A172 (cell line): ENCODE measurements around the gene ACTR5. TPM values are rescaled to one million over a fixed set of nuclear protein-coding genes. Genes with fewer than 3 reads are reported as not detected.
"Not testable (repeated sequence)": the region's sequence is repeated elsewhere in the genome, so short reads cannot be mapped to it uniquely, and the experiment has no call there.

ENCODE experiments used
- DNase-seq: peaks from one replicate; pipeline ENCODE4 v3.0.0-alpha.2; 2015; ENCODE audit warnings: low spot score
- total RNA-seq: library from RNA; depleted of rRNA; stranded (reverse); fragments of >200 nt; shearing (Covaris generic); gene quantifications from 2 replicates; pipeline ENCODE4 v1.2.3, GENCODE V29; 2014; rRNA removed

ACTR5 gene
- total RNA-seq, 1 experiment from 2014 or later = 9.4 TPM

- no peak for DNase-seq
These were observed 56.6 kb downstream of the ACTR5 start for GRCh38 chr20:38804682-38805501.

GRCh38 chr20:38805502-38805957, 57.3 kb downstream of the ACTR5 start, which contains the start of gene PPP1R16B:
TSS of gene PPP1R16B (plus strand) at chr20:38805697. CDS start at chr20:38835926, 30,229 bp downstream.
- DNase-seq = no peak

GRCh38 chr20:38805958-38806854, 57.9 kb downstream of the ACTR5 start:
- no peak for DNase-seq

GRCh38 chr20:38806855-38807655, 58.8 kb downstream of the ACTR5 start:
- DNase-seq = no peak

- DNase-seq = no peak
These were observed 61.7 kb downstream of the ACTR5 start for GRCh38 chr20:38809942-38810341.

- no peak for DNase-seq
These were observed 62.8 kb downstream of the ACTR5 start for GRCh38 chr20:38810926-38811630.

GRCh38 chr20:38811769-38812168, 63.5 kb downstream of the ACTR5 start:
- DNase-seq = no peak

GRCh38 chr20:38812182-38812581, 63.9 kb downstream of the ACTR5 start:
- DNase-seq = no peak

- DNase-seq = no peak
These were observed 64.7 kb downstream of the ACTR5 start for GRCh38 chr20:38812709-38813573.

- DNase-seq = not testable (repeated sequence)
These were observed 65.3 kb downstream of the ACTR5 start for GRCh38 chr20:38813574-38813962.

- no peak for DNase-seq
These were observed 67.2 kb downstream of the ACTR5 start for GRCh38 chr20:38815446-38815845.

- no peak for DNase-seq
These were observed 70.1 kb downstream of the ACTR5 start for GRCh38 chr20:38818113-38819065.

Other genes starting within 250 kb of the ACTR5 start
- gene ADIG, start 167.3 kb upstream of the ACTR5 start, total RNA-seq = not detected in 2 replicates
- gene ARHGAP40, start 146.7 kb upstream of the ACTR5 start, total RNA-seq = not detected in 2 replicates
- not detected in 2 replicates for gene SLC32A1, start 24.0 kb upstream of the ACTR5 start, total RNA-seq
- gene PPP1R16B, start 57.2 kb downstream of the ACTR5 start, total RNA-seq = 0.14 TPM in 2 replicates
- 83.9 and 103 TPM in 2 replicates for gene FAM83D, start 178.0 kb downstream of the ACTR5 start, total RNA-seq
- 12.1 and 25.4 TPM in 2 replicates for gene DHX35, start 213.9 kb downstream of the ACTR5 start, total RNA-seq